GM19099 (cell line): Measurements from ENCODE around the gene DNAJC1.

Source experiments
- POLR2A ChIP-seq: IDR thresholded peaks from 3 replicates; pipeline ENCODE4 v1.6.1; 2011; ENCODE audit warnings: low read depth; ENCODE audit not compliant: insufficient read length; ENCODE audit errors: extremely low read depth

DNAJC1 gene, protein sequence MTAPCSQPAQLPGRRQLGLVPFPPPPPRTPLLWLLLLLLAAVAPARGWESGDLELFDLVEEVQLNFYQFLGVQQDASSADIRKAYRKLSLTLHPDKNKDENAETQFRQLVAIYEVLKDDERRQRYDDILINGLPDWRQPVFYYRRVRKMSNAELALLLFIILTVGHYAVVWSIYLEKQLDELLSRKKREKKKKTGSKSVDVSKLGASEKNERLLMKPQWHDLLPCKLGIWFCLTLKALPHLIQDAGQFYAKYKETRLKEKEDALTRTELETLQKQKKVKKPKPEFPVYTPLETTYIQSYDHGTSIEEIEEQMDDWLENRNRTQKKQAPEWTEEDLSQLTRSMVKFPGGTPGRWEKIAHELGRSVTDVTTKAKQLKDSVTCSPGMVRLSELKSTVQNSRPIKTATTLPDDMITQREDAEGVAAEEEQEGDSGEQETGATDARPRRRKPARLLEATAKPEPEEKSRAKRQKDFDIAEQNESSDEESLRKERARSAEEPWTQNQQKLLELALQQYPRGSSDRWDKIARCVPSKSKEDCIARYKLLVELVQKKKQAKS

DNA sequence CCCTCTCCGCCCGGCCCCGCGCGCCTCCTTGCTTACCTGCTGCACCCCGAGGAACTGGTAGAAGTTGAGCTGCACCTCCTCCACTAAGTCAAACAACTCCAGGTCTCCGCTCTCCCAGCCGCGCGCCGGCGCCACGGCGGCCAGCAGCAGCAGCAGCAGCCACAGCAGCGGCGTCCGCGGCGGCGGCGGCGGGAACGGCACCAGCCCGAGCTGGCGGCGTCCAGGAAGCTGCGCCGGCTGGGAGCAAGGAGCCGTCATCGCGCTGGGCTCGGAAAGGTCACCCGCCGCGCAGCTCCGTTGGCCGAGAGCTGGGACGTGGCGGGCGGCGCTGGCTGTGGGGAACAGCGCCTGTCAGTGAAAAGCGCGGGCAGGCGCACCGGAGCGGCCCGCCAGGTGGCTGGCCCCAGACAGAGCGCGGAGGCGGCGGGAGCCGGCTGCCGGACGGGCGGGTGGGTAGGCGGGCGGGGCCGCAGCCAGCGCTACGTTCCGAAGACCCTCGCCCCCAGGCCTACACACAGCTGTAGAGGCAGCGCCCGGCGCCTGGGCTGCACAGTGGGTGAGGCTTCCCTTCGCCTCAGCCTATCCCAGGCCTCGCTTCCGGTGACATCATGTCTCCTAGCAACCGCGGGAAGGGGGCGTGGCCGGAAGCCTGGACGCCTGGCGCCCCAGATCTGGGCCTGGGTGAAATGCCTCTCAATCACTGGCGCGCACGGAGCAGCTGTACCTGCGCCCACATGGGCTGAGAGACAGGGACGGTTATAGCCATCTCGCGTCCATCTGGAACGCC, at the start of gene DNAJC1:
DNAJC1 (minus strand) TSS at position 554 of the 787 bp plus-strand sequence; CDS start at position 258, 296 bp downstream.
- TF ChIP-seq POLR2A: peak; percentile 80

DNA sequence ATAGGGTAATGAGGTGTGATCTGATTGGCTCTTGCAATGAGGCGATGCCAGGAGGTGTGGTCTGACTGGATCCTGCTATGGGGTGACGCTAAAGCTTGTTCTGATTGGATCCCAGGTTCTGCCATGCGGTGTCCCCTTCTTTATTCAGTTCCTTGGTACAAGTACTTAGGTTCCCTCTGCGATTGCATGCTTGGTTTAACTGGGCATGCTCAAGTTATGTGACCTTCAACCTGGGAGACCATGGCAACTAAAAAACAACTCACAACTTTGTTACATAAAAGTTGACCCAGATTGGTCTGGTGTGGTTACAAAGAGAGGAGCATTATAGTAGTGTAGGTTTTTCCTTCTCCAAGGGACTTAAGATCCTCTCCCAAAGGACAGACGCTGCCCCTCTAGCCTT, 49.5 kb upstream of the DNAJC1 start:
- no peak for TF ChIP-seq POLR2A

DNA sequence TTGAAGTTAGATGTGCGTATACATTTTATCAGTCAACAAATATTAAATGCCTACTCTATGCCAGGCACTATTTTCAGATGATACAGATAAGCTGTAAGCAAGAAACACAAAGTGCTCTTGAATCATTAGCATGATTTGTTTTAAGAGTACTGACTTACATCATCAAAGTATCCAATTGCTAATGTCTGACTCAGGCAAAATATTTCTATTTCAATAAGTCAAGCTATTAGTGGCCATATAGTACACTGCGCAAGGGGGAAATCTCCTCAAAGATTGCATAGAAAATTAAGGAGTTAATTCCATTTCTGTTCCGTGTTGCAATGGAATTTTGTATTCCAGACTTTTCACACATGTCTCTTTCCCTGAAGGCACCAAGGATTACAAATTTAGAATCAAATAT, 46.1 kb upstream of the DNAJC1 start:
- TF ChIP-seq POLR2A: no peak

DNA sequence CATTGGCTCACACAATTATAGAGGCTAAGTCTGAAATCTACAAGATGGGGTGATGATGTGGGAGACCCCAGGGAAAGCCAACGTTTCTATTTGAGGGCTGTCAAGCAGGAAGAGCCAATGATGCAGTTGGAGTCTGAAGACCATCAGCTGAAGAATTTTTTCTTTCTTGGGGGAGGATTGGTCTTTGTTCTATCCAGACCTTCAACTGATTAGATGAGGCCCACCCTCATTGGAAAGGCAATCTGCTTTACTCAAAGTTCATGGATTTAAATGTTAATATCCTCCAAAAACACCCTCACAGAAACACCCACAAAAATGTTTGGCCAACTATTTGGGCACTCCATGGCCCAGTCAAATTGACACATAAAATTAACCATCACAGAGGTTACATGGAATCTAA, 44.3 kb upstream of the DNAJC1 start:
- TF ChIP-seq POLR2A: no peak

DNA sequence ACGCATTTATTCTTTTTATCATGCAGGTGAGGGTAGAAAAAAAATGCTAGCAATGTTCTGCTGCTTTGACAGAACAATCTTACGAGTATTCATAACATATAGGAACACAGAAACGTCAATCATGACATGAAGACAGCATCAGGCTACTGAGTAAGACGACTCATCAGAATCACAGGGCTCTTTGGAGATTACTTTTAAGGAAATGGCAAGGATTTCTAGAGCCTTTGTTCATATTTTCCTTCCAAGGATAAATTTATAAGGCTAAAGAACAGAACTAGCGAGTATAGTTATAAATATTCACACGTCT, 39.8 kb upstream of the DNAJC1 start:
- no peak for TF ChIP-seq POLR2A

DNA sequence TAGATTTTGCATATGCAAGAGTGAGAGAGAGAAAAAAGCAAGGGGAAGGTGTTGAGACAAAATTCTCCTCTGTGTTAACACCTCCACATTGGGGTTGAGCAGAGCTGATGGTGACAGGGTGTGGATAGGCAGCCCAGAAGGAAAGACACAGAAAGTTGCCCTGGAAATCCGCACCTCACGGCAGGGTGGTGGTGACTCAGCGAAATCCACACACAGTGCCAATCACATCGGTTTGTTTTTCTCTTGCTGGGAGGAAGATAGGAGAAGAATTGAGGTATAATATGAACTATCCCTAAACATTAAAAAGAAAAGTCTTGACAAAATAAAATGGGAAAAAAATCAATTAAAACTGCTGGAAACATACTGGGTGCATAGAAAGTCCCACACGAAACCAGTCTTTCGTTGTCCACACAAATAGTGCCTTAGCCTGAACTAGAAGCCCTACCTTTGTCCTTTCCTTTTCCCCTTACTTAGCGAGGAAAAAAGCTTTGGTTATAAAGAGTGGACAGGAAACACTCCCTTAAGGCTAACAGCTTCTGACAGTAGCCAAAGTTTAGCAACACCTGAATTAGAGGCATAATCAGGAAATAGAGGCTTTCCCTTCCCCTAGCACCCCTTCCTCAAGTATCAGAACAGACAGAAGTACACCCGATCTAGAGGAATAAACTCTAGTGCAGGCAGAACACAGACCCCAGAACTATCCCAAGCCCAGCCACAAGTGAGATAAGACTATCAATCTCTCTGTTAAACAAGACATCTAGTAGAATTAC, 39.2 kb upstream of the DNAJC1 start:
- TF ChIP-seq POLR2A: no peak

DNA sequence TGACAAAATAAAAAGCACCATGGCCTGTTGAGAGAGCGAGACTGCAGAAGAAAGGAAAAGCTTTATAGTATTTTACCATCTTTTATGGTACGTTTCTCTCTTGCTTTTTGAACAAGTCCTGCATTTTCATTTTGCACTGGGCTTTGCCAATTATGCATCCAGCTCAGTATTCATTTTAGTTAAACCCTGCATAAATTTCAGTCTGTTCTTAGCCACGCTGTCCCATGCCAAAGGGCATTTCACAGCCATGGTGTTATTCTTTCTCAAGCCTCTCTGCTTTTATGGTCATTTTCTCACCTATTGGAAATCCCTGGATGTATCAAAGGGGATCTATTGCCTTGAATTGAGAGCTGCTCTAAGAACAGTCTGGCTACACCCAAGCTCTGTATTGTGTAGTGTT, 30.8 kb upstream of the DNAJC1 start:
- no peak for TF ChIP-seq POLR2A

DNA sequence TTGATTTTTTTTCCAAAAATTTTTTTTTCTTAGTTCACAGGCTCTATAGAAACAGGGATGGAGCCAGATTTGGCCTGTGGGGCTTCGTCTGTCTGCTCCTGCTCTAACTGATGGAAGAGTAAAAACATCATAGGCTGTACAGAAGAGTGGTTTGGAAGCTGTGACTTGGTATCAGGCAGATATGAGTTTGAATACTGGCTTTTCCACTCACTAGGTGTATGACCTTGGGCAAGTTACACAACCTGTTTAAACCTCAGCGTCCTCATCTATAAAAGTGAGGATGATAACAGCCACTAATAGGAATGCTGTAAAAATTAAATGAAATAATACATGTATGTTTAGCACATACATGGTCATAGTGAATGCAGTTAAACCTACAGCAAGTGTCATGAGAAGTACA, 26.9 kb upstream of the DNAJC1 start:
- no peak for TF ChIP-seq POLR2A

DNA sequence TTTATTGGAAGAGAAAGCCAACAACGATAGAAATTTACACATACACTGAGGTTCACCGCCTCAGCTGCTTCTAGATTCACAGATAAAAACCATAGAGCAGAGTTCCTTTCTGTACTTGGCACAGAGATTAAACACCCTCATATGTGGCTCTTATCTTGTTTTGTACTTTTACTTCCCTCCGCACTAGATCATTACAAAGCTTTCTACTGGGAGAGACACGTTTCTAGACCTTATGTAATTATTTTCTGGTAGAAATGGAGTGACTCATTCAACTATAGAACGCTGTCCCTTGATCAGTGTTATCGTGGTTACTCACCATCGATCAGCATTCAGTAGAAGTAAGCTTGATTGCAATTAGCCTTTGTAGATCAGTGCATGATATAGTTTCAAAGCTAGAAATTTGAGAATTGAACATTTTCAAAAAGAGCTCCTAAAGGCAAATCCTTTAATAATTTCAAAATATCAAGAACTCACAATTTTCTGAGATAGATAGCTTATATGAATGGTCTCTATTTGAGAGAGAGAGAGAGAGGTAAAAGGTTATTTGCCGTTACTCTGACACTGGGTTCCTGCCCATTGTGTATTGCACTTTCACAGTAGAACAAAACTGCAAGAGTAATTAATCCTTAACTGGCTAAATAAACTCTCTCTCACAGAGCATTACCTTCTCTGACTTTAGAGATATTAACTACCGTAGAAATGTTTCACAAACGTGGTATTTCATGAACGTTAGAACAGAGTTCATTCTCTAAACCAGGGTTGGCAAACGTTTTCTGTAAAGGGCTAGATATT, 26.1 kb upstream of the DNAJC1 start:
- TF ChIP-seq POLR2A: no peak

DNA sequence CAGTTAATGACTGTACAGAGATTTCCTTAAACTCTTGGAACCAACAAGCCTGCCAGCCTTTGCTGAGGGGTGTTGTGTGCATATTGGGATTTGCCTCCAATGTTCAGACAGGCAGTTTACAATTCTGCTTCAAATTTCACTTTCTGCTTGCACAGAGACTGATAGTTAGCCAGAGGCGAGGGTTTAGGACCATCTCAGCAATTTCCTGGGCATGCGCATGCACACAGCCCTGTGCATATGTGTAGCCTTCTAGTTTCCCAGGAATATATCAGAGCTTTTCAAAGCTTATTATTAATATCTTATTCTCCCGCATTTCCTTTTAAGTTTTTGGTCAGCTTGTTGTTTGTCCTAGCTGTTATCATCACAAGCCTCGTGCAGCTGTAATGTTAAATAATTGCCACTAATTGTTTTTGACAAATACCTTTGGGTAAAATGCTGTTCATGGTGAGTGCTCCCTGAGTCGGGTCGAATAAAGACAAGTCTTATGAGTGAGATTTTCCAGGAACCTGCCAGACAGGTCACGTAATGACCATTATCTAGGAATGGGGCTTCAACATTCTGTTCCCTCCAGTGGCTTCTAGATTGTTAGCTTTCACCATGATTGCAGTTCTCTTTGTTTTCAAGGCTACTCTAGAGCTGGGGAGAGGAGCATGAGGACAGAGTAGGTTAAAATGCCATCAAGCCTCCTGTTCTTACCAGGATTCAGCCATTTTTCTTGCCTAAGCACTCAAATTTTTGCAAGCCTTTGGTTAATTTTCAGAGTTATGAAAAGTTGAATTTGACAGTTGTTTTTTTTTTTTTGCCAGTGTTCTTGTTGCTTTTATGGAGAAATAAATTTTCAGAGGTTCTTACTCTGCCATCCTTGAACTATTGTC, 24.1 kb upstream of the DNAJC1 start:
- TF ChIP-seq POLR2A: no peak

DNA sequence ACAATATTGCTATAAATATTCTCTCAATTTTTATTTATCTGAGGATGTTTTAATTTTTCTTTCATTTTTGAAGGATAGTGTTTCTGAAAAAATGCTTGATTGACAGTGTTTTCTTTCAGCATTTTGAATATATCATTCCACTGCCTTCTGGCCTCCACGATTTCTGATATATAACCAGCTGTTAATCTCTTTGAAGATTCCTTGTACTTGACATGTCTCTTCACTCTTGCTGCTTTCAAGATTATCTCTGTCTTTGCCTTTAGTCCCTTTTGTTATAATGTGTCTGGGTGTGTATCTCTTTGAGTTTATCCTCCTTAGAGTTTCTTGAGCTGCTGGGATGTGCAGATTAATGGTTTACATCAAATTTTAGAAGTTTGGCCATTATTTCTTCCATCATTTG, 22.8 kb upstream of the DNAJC1 start:
- TF ChIP-seq POLR2A: no peak

DNA sequence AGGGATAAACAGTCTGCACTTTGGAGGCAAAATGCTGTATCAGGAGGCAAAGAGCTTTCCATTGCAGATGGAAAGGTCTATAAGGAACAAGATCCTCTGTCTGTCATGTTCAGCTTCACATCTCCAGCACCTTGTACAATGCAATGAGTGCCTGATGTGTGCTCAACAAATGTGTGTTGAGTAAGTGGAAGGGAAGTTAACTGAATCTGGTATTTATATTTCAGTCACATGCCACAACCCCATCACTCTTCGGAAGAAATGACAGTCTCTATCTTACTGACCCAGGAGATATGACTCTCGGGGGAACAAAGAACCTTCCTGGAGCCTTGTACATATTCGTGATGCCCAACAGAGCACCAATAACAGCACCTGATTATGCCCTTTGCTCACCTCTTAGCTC, 20.0 kb upstream of the DNAJC1 start:
- TF ChIP-seq POLR2A: no peak

DNA sequence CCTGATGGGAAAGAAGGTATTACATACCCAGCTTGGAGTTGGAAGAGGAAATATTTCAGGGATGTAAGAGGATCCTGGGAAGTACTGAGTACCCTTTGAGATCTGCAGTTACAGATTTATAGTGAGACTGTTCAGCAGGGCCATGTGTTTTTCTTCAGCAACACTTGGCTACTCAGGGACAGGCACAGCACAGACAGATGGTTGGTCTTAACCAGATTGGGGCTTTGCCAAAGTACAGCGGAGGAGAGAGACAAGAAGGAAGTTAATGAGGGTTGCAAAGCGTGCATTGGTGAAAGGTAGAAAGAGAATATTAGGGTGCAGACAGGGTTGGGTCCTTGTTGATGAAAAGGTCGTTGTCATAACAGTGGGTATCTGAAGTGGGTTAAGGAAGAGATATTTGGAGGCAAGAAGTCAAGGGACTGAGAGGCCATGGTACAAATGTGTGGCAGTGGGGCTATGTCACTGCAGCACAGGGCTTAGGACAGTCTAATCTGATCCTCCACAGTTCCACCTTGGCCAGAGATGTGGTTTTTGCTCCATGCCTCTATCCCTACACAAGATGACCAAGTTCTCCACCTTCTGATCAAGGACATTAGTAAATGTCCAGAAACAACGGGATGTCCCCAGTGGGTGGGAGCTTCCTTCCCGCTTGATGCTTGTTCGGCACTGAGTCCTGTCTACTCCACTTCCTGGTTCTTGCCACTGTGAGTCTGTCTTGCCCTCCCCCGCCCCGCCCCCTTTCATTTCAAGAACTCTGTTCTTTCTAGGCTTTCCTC, 18.9 kb upstream of the DNAJC1 start:
- no peak for TF ChIP-seq POLR2A

DNA sequence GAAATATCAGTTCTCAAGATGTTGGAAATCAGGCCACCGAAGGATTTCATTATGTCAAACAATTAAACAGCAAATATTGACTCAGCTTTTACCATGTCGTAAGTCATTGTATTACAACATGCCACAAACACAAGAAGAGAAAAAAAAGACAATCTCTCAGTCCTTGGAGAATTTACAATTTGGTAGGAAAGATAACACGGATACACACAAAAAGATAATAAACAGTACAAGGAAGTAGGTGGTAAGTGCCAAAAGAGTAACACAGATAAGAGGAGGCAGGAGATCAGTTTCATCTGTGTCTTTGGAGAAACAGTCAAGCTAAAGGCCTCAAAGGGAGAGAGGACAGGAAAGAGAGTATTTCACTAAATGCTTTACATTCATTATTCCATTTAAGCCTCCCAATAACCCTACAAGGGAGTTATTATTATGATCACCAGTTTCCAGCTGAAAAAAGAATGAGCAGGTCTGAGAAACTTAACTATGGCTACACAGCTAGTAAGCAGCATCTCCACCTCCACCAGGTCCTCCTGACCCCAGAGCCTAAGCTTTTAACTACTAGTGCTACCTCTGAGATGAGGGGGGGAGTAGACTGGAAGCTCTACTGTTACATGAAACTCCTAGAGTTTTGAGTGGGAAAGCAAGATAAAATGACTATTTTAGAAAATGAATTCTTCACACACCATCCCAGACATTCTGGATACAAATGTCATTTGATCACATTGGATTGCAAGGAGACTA, 13.9 kb upstream of the DNAJC1 start:
- no peak for TF ChIP-seq POLR2A
